Liver (tissue), 9 donors: ENCODE measurements around the gene TP73. TPM values are rescaled to one million over a fixed set of nuclear protein-coding genes. Genes with fewer than 3 reads are reported as not detected.

Experiments
- DNase-seq: peaks from one replicate; pipeline ENCODE4 v3.0.0-alpha.2; 2017; ENCODE audit warnings: low spot score
- H3K27ac ChIP-seq, 2 donors: one replicate each; pipeline ENCODE4 v1.7.0; 2013; ENCODE audit warnings: inconsistent platforms in 2 of 2, low read length in 2 of 2, control low read depth in 1 of 2, low read depth in 1 of 2, mild to moderate bottlenecking in 1 of 2
- H3K27me3 ChIP-seq, 4 donors: one replicate each; pipeline versions ENCODE4 v1.6.1 to v1.7.0; 2013; ENCODE audit warnings: low read length in 3 of 4, inconsistent platforms in 1 of 4, mild to moderate bottlenecking in 1 of 4, moderate library complexity in 1 of 4; ENCODE audit not compliant: control insufficient read depth in 4 of 4, insufficient read depth in 4 of 4
- H3K36me3 ChIP-seq, 4 donors: one replicate each; pipeline versions ENCODE4 v1.6.1 to v1.7.0; 2013; ENCODE audit warnings: low read length in 3 of 4, mild to moderate bottlenecking in 3 of 4, low read depth in 1 of 4, moderate library complexity in 1 of 4; ENCODE audit not compliant: control insufficient read depth in 4 of 4, insufficient read depth in 3 of 4
- H3K4me1 ChIP-seq, 4 donors: one replicate each; pipeline versions ENCODE4 v1.6.1 to v1.7.0; 2013; ENCODE audit warnings: low read length in 3 of 4, mild to moderate bottlenecking in 3 of 4, moderate library complexity in 1 of 4; ENCODE audit not compliant: control insufficient read depth in 4 of 4, insufficient read depth in 4 of 4
- H3K4me3 ChIP-seq, 3 donors: one replicate each; pipeline versions ENCODE4 v1.6.1 to v1.7.0; 2013; ENCODE audit warnings: low read length in 3 of 3, control low read depth in 1 of 3, low read depth in 1 of 3, mild to moderate bottlenecking in 1 of 3
- H3K9ac ChIP-seq, 2 donors: one replicate each; pipeline ENCODE4 v1.7.0; 2013; ENCODE audit warnings: low read length in 2 of 2, mild to moderate bottlenecking in 2 of 2, moderate library complexity in 2 of 2, control low read depth in 1 of 2, low read depth in 1 of 2
- H3K9me3 ChIP-seq, 4 donors: one replicate each; pipeline versions ENCODE4 v1.6.1 to v1.7.0; 2013; ENCODE audit warnings: low read length in 3 of 4; ENCODE audit not compliant: control insufficient read depth in 4 of 4
- CTCF ChIP-seq: fragments of 150-350 bp; IDR thresholded peaks from 2 replicates; pipeline ENCODE4 v1.5.1; 2017; ENCODE audit warnings: improper control_type of control experiment, low read depth, low read length; ENCODE audit not compliant: missing input control
- EGR1 ChIP-seq, 2 donors: IDR thresholded peaks; 2 replicates each; pipeline ENCODE4 v1.6.1; 2016 to 2018; ENCODE audit warnings: antibody characterized with exemption in 2 of 2, low read depth in 2 of 2
- FOXA2 ChIP-seq: IDR thresholded peaks from 2 replicates; pipeline ENCODE4 v1.6.1; 2016; ENCODE audit warnings: antibody characterized with exemption
- HNF4G ChIP-seq: IDR thresholded peaks from 2 replicates; pipeline ENCODE4 v1.6.1; 2016; ENCODE audit warnings: antibody characterized with exemption
- NR2F2 ChIP-seq: IDR thresholded peaks from 2 replicates; pipeline ENCODE4 v1.6.1; 2016; ENCODE audit warnings: antibody characterized with exemption
- RAD21 ChIP-seq, 2 donors: IDR thresholded peaks; 2 replicates each; pipeline ENCODE4 v1.6.1; 2016; ENCODE audit warnings: antibody characterized with exemption in 2 of 2, mild to moderate bottlenecking in 2 of 2
- SP1 ChIP-seq: IDR thresholded peaks from 2 replicates; pipeline ENCODE4 v1.6.1; 2018; ENCODE audit warnings: antibody characterized with exemption, mild to moderate bottlenecking
- TAF1 ChIP-seq: conservative IDR thresholded peaks from 2 replicates; pipeline ENCODE4 v1.6.1; 2016; ENCODE audit warnings: antibody characterized with exemption, mild to moderate bottlenecking
- YY1 ChIP-seq: IDR thresholded peaks from 2 replicates; pipeline ENCODE4 v1.6.1; 2016; ENCODE audit warnings: antibody characterized with exemption, mild to moderate bottlenecking
- WGBS: extraction: QIAGEN DNeasy Blood & Tissue Kit; methylation state at CpG from one replicate; pipeline ENCODE4 v1.1.7; 2013; 5-methylcytosine and 5-hydroxymethylcytosine counted together
- polyA plus RNA-seq, 2 donors: library from polyadenylated mRNA; stranded (reverse) in 1 of 2; unstranded in 1 of 2; fragments of 200-250 nt in 1 of 2; fragments of >200 nt in 1 of 2; fragmentation: Nextera tagmentation in 1 of 2; extraction: Ambion mirVana in 1 of 2; gene quantifications; one replicate each; pipeline versions ENCODE4 v1.2.1 to v1.2.3, GENCODE V29; 2013 to 2015
- total RNA-seq, 2 donors: library from RNA; depleted of rRNA; stranded (reverse); fragments of >200 nt; gene quantifications; one replicate each; pipeline ENCODE4 v1.2.3, GENCODE V29; 2014
- TF ChIP-seq, protein P1 (sequence below): IDR thresholded peaks from 2 replicates; pipeline ENCODE4 v1.6.1; 2016; ENCODE audit warnings: antibody characterized with exemption
- TF ChIP-seq, protein P2 (sequence below): IDR thresholded peaks from 2 replicates; pipeline ENCODE4 v1.6.1; 2016; ENCODE audit warnings: antibody characterized with exemption, mild to moderate bottlenecking
- TF ChIP-seq, protein P3 (sequence below): IDR thresholded peaks from 2 replicates; pipeline ENCODE4 v1.6.1; 2016; ENCODE audit warnings: antibody characterized with exemption
- donor health status: healthy.
- donor health status: healthy.
- donor health status: healthy.
- donor health status: healthy.
- donor health status: healthy.

TP73 gene
- total and polyA plus RNA-seq, 4 donors = 0.08 to 0.29 (median 0.18) TPM

GRCh38 chr1:3705341-3705950 lies 53.1 kb downstream of the TP73 start:
- Histone ChIP-seq H3K27ac (no peak overlapping the region), H3K4me1 (no peaks in the 10 kb centered on the region), H3K9me3 (no peaks in the 10 kb centered on the region), H3K9ac (no peak overlapping the region), H3K27me3 (no peaks in the 10 kb centered on the region), H3K4me3 (no peak overlapping the region), H3K36me3 (no peaks in the 10 kb centered on the region)
- no peak for TF ChIP-seq CTCF
- TF ChIP-seq SP1 = no peak
- no peak for TF ChIP-seq RAD21 (IDR thresholded peaks at IDR 0.05)
- TF ChIP-seq YY1 = no peak
- TF ChIP-seq, protein P1, sequence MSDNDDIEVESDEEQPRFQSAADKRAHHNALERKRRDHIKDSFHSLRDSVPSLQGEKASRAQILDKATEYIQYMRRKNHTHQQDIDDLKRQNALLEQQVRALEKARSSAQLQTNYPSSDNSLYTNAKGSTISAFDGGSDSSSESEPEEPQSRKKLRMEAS = no peak
- TF ChIP-seq NR2F2 = no peak
- no peak for DNase-seq
- WGBS = 84% methylated on average over 19 of the region's 19 CpGs

DNA sequence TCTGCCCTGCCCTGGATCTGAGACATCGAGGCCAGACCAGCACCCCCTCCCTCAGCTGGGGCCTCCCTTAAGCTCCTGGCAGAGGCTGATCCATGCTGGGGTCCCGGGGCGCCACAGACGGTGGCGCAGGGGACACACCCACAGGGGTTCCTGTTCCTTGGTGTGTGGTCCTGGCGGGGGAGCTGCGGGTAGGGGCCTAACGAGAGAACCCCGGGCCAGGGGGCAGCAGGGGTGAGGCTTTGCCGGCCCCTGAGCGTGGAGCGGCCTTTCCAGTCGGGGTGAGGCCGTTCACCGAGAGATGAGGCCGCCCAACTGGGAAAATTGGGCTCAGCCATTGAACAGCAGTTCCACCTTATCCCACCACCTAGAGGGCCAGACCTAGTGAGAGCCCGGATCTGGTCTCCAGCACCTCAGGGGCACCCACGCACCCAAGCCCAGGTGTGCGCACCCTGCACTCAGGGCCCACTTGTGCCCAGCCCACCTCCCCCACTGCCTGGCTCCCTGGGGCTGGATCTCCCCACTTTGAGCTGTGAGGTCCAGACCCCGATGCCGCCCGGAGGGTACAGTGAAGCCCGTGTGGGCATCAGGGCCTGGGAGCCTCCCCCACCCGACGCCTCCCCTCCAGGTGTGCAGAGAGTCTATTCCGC lies 54.5 kb downstream of the TP73 start:
- no peaks in the 10 kb centered on the region for H3K9me3 ChIP-seq
- WGBS = 86% methylated on average over 26 of the region's 26 CpGs
- no peaks in the 10 kb centered on the region for H3K4me1 ChIP-seq
- H3K27ac ChIP-seq = no peak overlapping the region
- no peaks in the 10 kb centered on the region for H3K36me3 ChIP-seq
- no peaks in the 10 kb centered on the region for H3K27me3 ChIP-seq
- no peak overlapping the region for H3K9ac ChIP-seq
- TF ChIP-seq CTCF (no peak), HNF4G (no peak), FOXA2 (no peak), TAF1 (no peak), SP1 (no peak), EGR1 (IDR thresholded peaks at IDR 0.05; ENCODE audit: low read depth in 2 of 2) (no peak)
- TF ChIP-seq, protein P2, sequence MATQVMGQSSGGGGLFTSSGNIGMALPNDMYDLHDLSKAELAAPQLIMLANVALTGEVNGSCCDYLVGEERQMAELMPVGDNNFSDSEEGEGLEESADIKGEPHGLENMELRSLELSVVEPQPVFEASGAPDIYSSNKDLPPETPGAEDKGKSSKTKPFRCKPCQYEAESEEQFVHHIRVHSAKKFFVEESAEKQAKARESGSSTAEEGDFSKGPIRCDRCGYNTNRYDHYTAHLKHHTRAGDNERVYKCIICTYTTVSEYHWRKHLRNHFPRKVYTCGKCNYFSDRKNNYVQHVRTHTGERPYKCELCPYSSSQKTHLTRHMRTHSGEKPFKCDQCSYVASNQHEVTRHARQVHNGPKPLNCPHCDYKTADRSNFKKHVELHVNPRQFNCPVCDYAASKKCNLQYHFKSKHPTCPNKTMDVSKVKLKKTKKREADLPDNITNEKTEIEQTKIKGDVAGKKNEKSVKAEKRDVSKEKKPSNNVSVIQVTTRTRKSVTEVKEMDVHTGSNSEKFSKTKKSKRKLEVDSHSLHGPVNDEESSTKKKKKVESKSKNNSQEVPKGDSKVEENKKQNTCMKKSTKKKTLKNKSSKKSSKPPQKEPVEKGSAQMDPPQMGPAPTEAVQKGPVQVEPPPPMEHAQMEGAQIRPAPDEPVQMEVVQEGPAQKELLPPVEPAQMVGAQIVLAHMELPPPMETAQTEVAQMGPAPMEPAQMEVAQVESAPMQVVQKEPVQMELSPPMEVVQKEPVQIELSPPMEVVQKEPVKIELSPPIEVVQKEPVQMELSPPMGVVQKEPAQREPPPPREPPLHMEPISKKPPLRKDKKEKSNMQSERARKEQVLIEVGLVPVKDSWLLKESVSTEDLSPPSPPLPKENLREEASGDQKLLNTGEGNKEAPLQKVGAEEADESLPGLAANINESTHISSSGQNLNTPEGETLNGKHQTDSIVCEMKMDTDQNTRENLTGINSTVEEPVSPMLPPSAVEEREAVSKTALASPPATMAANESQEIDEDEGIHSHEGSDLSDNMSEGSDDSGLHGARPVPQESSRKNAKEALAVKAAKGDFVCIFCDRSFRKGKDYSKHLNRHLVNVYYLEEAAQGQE = no peak
- TF ChIP-seq, protein P3, sequence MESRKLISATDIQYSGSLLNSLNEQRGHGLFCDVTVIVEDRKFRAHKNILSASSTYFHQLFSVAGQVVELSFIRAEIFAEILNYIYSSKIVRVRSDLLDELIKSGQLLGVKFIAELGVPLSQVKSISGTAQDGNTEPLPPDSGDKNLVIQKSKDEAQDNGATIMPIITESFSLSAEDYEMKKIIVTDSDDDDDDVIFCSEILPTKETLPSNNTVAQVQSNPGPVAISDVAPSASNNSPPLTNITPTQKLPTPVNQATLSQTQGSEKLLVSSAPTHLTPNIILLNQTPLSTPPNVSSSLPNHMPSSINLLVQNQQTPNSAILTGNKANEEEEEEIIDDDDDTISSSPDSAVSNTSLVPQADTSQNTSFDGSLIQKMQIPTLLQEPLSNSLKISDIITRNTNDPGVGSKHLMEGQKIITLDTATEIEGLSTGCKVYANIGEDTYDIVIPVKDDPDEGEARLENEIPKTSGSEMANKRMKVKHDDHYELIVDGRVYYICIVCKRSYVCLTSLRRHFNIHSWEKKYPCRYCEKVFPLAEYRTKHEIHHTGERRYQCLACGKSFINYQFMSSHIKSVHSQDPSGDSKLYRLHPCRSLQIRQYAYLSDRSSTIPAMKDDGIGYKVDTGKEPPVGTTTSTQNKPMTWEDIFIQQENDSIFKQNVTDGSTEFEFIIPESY = no peak
- no peak overlapping the region for H3K4me3 ChIP-seq
- no peak for DNase-seq
